ENCODE measurements around the gene FTCD. TPM values are rescaled to one million over a fixed set of nuclear protein-coding genes. Genes with fewer than 3 reads are reported as not detected.
A peak's percentile ranks its signal among the peaks of the same experiment; 100 is the strongest.

The FTCD gene
- total RNA-seq, 1 experiment from 2014 or later, result 0.40 TPM

GRCh38 chr21:46151989-46152926 lies 3.1 kb downstream of the FTCD start:
- Histone ChIP-seq H3K4me1 (ENCODE audit: insufficient read depth, low read length) (0 out of 2 replicates have a peak, but pooled peaks cover 4% of the 10 kb centered on the region), H3K9me2 (replicated peaks; ENCODE audit: low read length) (no peaks in the 10 kb centered on the region), H3K36me3 (ENCODE audit: low read depth, low read length) (no peaks in the 10 kb centered on the region), H3F3A (ENCODE audit: low read length, unreplicated experiment) (peaks cover under 1% of the 10 kb centered on the region), H3K4me2 (ENCODE audit: low read length) (no peak overlapping the region), H3K9ac (ENCODE audit: low read length) (no peak overlapping the region), H3K9me3 (ENCODE audit: low read length) (no peaks in the 10 kb centered on the region), H3K27me3 (ENCODE audit: low read length) (no peaks in the 10 kb centered on the region), H3K27ac (ENCODE audit: low read length) (no peak overlapping the region), H4K20me1 (ENCODE audit: low read length) (no peaks in the 10 kb centered on the region), H2AFZ (ENCODE audit: low read length) (no peak overlapping the region), H3K4me3 (ENCODE audit: low read length) (no peak overlapping the region), H3K79me2 (ENCODE audit: low read length) (no peaks in the 10 kb centered on the region)
- TSS peak; percentile 34 for BruUV-seq (replicated peaks)
- no peak for TF ChIP-seq CTCF (conservative IDR thresholded peaks at IDR 0.05; ENCODE audit: low read depth, low read length)
- TF ChIP-seq EZH2phosphoT487 (IDR thresholded peaks at IDR 0.05; ENCODE audit: borderline replicate concordance, low read length), result no peak
- TF ChIP-seq EZH2 (IDR thresholded peaks at IDR 0.05; ENCODE audit: low read length, unreplicated experiment), result no peak
- ChIA-PET CTCF (interaction anchor here (2.5 kb wide), 1 partner anchor 9 kb away, joined by 12 read pairs; no protein-coding TSS in a partner anchor), POLR2A (ENCODE audit: unreplicated experiment) (no interaction called here)
- ATAC-seq (no peak), DNase-seq (no peak)
- intact Hi-C loops (cut with micrococcal nuclease), result no loop called here

DNA sequence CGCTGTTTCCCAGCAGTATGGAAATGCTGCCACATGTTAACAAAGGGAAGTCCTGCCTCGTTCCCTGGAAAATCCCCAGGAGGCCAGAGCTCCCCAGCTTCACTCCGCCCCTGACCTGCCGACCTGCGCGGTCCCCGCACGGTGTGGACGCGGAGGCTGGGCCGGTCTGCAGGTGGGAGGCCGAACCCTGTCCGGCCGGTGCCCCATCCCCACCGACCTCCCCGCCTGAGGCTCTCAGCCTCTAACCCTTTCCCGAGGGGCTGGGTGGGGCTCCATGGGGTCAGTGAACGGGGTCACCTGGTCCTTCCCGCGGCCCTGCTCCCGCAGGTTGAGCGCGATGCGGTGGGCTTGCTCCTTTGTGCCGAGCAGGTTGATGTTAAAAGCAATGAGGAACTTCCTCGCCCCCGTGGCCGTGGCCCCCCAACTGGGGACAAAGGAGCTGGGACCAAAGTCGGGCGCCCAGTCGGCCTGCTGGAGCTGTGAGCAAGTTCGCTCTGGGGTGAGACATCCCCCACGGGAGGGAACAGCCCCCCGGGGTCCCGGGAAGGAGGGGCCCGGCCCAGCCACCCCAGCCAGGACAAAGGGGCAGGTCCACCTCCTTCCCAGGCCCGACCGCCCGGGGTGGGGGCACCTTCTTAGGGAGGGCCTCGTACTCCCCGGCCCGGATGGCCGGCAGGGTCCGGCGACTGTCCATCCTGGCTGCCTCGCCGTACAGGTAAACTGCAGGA lies 4.0 kb downstream of the FTCD start:
- Histone ChIP-seq H3K9ac (ENCODE audit: low read length) (no peak overlapping the region), H3K4me2 (ENCODE audit: low read length) (no peak overlapping the region), H3K36me3 (ENCODE audit: low read depth, low read length) (no peaks in the 10 kb centered on the region), H3K4me3 (ENCODE audit: low read length) (no peak overlapping the region), H3K27ac (ENCODE audit: low read length) (no peak overlapping the region), H3K79me2 (ENCODE audit: low read length) (no peaks in the 10 kb centered on the region), H4K20me1 (ENCODE audit: low read length) (no peaks in the 10 kb centered on the region), H3K9me2 (replicated peaks; ENCODE audit: low read length) (no peaks in the 10 kb centered on the region), H3F3A (ENCODE audit: low read length, unreplicated experiment) (peaks cover 7% of the 10 kb centered on the region), H3K27me3 (ENCODE audit: low read length) (no peaks in the 10 kb centered on the region), H3K4me1 (ENCODE audit: insufficient read depth, low read length) (0 out of 2 replicates have a peak, but pooled peaks cover 4% of the 10 kb centered on the region), H2AFZ (ENCODE audit: low read length) (no peak overlapping the region), H3K9me3 (ENCODE audit: low read length) (no peaks in the 10 kb centered on the region)
- intact Hi-C loops (cut with micrococcal nuclease), result no loop called here
- TF ChIP-seq EZH2 (IDR thresholded peaks at IDR 0.05; ENCODE audit: low read length, unreplicated experiment), result no peak
- no peak for TF ChIP-seq EZH2phosphoT487 (IDR thresholded peaks at IDR 0.05; ENCODE audit: borderline replicate concordance, low read length)
- no peak for TF ChIP-seq CTCF (conservative IDR thresholded peaks at IDR 0.05; ENCODE audit: low read depth, low read length)
- no TSS peak for BruUV-seq (replicated peaks)
- DNase-seq, result no peak
- ATAC-seq, result no peak
- ChIA-PET POLR2A (ENCODE audit: unreplicated experiment) (no interaction called here), CTCF (no interaction called here)
